Fibroblast of lung (primary cell): ENCODE measurements around the gene SIGLEC5. TPM values are rescaled to one million over a fixed set of nuclear protein-coding genes. Genes with fewer than 3 reads are reported as not detected.

ENCODE experiments used
- DNase-seq, 2 donors: peaks; one replicate each; pipeline versions ENCODE4 v3.0.0 to v3.0.0-alpha.2; 2010; ENCODE audit warnings: low read depth in 2 of 2
- H2AFZ ChIP-seq: 2 replicates; pipeline ENCODE4 v1.5.1; 2012; ENCODE audit warnings: low read length, control low read depth, inconsistent platforms
- H3K27ac ChIP-seq: 2 replicates; pipeline ENCODE4 v1.5.1; 2011; ENCODE audit warnings: low read length, control low read depth; ENCODE audit not compliant: insufficient read depth
- H3K27me3 ChIP-seq: 2 replicates; pipeline ENCODE4 v1.5.1; 2011; ENCODE audit warnings: mild to moderate bottlenecking, low read length; ENCODE audit not compliant: control insufficient read depth, insufficient read depth
- H3K36me3 ChIP-seq: 2 replicates; pipeline ENCODE4 v1.5.1; 2011; ENCODE audit warnings: low read length; ENCODE audit not compliant: control insufficient read depth, insufficient read depth
- H3K4me1 ChIP-seq: 2 replicates; pipeline ENCODE4 v1.5.1; 2011; ENCODE audit warnings: low read length; ENCODE audit not compliant: control insufficient read depth, insufficient read depth; ENCODE audit errors: extremely low read depth
- H3K4me2 ChIP-seq: 2 replicates; pipeline ENCODE4 v1.5.1; 2011; ENCODE audit warnings: low read length, control low read depth; ENCODE audit not compliant: insufficient read depth; ENCODE audit errors: extremely low read depth
- H3K4me3 ChIP-seq, 4 experiments: fragments of 200-600 bp in 1 of 4; sonication (generic) in 1 of 4; replicated peaks in 1 of 4; 2 replicates each; pipeline ENCODE4 v1.5.1; 2011 to 2016; ENCODE audit warnings: low read length in 4 of 4, low read depth in 3 of 4, mild to moderate bottlenecking in 3 of 4, control low read depth in 2 of 4, inconsistent platforms in 1 of 4, mixed read lengths in 1 of 4; ENCODE audit not compliant: insufficient read depth in 1 of 4; ENCODE audit errors: control extremely low read depth in 1 of 4
- H3K79me2 ChIP-seq: 2 replicates; pipeline ENCODE4 v1.5.1; 2012; ENCODE audit warnings: mild to moderate bottlenecking, low read length, inconsistent platforms; ENCODE audit not compliant: control insufficient read depth, insufficient read depth
- H3K9ac ChIP-seq: 2 replicates; pipeline ENCODE4 v1.5.1; 2011; ENCODE audit warnings: mild to moderate bottlenecking, low read length, control low read depth; ENCODE audit not compliant: insufficient read depth
- H3K9me3 ChIP-seq: 2 replicates; pipeline ENCODE4 v1.5.1; 2012; ENCODE audit warnings: low read depth, low read length; ENCODE audit not compliant: control insufficient read depth, insufficient read depth
- H4K20me1 ChIP-seq: 2 replicates; pipeline ENCODE4 v1.5.1; 2011; ENCODE audit warnings: low read length; ENCODE audit not compliant: control insufficient read depth, insufficient read depth; ENCODE audit errors: extremely low read depth
- EZH2 ChIP-seq: IDR thresholded peaks from 2 replicates; pipeline ENCODE4 v1.5.1; 2012; ENCODE audit warnings: low read length, control low read depth, mild to moderate bottlenecking; ENCODE audit errors: missing control alignments
- polyA plus RNA-seq, 2 donors: library from polyadenylated mRNA; depleted of rRNA in 1 of 2; stranded (reverse) in 1 of 2; unstranded in 1 of 2; fragments of >200 nt; gene quantifications; 2 replicates each; pipeline ENCODE4 v1.2.1, GENCODE V29; 2011 to 2012; ENCODE audit warnings: missing spikeins in 1 of 2
- total RNA-seq: library from RNA; depleted of rRNA; stranded (reverse); fragments of >200 nt; gene quantifications from 2 replicates; pipeline ENCODE4 v1.2.1, GENCODE V29; 2014
- TF ChIP-seq, protein P1 (sequence below), 2 donors: IDR thresholded peaks in 1 of 2; conservative IDR thresholded peaks in 1 of 2; 1 replicate in 1 of 2; 2 replicates in 1 of 2; pipeline ENCODE4 v1.5.1; 2011 to 2012; ENCODE audit warnings: low read length in 2 of 2, control low read depth in 1 of 2, inconsistent platforms in 1 of 2, low read depth in 1 of 2, mild to moderate bottlenecking in 1 of 2

Gene SIGLEC5
- total and polyA plus RNA-seq, 2 donors (not counting 1 experiment from before 2014, with no cell fraction given), result not detected

DNA sequence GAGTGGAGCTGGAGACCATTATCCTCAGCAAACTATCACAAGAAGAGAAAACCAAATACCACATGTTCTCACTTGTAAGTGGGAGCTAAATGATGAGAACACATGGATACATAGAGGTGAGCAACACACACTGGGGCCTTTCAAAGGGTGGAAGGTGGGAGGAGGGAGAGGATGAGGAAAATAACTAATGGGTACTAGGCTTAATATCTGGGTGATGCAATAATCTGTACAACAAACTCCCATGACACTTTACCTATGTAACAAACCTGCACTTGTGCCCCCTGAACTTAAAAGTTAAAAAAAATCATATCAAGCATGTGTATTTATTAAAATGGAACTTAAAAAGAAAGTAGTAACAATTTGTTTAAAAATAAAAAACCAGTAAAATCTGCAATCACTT, 11.4 kb upstream of the SIGLEC5 start:
- H4K20me1 ChIP-seq, result no peaks in the 10 kb centered on the region
- no peaks in the 10 kb centered on the region for H3K27me3 ChIP-seq
- no peak overlapping the region for H3K9ac ChIP-seq
- no peaks in the 10 kb centered on the region for H3K79me2 ChIP-seq
- no peak overlapping the region for H3K4me3 ChIP-seq
- no peaks in the 10 kb centered on the region for H3K9me3 ChIP-seq
- no peak overlapping the region for H2AFZ ChIP-seq
- H3K4me1 ChIP-seq, result no peaks in the 10 kb centered on the region
- H3K36me3 ChIP-seq, result no peaks in the 10 kb centered on the region
- no peak overlapping the region for H3K4me2 ChIP-seq
- H3K27ac ChIP-seq, result no peak overlapping the region
- DNase-seq, result no peak
- TF ChIP-seq EZH2, result no peak
- TF ChIP-seq, protein P1, sequence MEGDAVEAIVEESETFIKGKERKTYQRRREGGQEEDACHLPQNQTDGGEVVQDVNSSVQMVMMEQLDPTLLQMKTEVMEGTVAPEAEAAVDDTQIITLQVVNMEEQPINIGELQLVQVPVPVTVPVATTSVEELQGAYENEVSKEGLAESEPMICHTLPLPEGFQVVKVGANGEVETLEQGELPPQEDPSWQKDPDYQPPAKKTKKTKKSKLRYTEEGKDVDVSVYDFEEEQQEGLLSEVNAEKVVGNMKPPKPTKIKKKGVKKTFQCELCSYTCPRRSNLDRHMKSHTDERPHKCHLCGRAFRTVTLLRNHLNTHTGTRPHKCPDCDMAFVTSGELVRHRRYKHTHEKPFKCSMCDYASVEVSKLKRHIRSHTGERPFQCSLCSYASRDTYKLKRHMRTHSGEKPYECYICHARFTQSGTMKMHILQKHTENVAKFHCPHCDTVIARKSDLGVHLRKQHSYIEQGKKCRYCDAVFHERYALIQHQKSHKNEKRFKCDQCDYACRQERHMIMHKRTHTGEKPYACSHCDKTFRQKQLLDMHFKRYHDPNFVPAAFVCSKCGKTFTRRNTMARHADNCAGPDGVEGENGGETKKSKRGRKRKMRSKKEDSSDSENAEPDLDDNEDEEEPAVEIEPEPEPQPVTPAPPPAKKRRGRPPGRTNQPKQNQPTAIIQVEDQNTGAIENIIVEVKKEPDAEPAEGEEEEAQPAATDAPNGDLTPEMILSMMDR (conservative IDR thresholded peaks at IDR 0.05 in 1 of 2, IDR thresholded peaks at IDR 0.05 in 1 of 2; ENCODE audit: low read depth in 1 of 2, low read length in 2 of 2), result no peak

DNA sequence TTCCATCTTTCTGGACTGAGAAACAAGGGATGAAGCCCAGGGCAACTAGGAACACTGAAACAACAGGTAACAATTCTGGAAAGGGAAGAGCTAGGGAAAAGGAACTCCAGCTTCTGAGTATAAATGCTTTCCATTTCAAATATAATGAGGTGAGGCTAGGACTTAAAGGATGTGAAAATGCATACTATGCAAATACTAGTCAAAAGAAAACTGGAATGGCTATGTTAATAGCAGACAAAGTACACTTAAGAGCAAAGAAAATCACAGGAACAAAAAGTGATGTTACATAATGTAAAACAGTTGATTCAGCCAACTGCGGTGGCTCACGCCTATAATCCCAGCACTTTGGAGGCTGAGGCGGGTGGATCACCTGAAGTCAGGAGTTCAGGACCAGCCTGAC, 10.2 kb upstream of the SIGLEC5 start:
- Histone ChIP-seq H3K36me3 (no peaks in the 10 kb centered on the region), H3K4me2 (no peak overlapping the region), H3K9ac (no peak overlapping the region), H4K20me1 (no peaks in the 10 kb centered on the region), H3K9me3 (no peaks in the 10 kb centered on the region), H3K4me1 (no peaks in the 10 kb centered on the region), H3K27me3 (no peaks in the 10 kb centered on the region), H3K79me2 (no peaks in the 10 kb centered on the region), H3K4me3 (no peak overlapping the region), H2AFZ (no peak overlapping the region), H3K27ac (no peak overlapping the region)
- no peak for DNase-seq
- no peak for TF ChIP-seq EZH2

DNA sequence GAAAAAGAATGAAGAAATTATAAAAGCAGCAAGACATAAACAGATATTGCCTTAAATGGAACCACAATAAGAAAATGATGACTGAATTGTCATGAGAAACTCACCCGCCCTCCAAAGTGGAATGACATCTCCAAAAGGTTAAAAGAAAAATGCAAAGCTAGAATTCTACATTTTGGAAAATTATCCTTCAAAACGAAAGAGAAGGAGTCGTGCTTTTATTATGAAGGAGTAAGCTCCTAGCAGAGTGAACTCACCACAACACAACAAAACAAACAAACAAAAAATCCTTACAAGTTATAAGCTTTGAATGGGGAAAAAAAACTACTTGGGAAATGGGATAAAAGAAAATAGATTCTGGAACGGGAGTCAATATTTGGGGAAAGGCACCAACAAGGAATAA, 9.7 kb upstream of the SIGLEC5 start:
- TF ChIP-seq, protein P1 (conservative IDR thresholded peaks at IDR 0.05 in 1 of 2, IDR thresholded peaks at IDR 0.05 in 1 of 2; ENCODE audit: low read depth in 1 of 2, low read length in 2 of 2), result no peak
- TF ChIP-seq EZH2, result no peak
- Histone ChIP-seq H4K20me1 (no peaks in the 10 kb centered on the region), H2AFZ (no peak overlapping the region), H3K4me1 (no peaks in the 10 kb centered on the region), H3K79me2 (no peaks in the 10 kb centered on the region), H3K4me2 (no peak overlapping the region), H3K4me3 (no peak overlapping the region), H3K27ac (no peak overlapping the region), H3K9me3 (no peaks in the 10 kb centered on the region), H3K27me3 (no peaks in the 10 kb centered on the region), H3K36me3 (no peaks in the 10 kb centered on the region), H3K9ac (no peak overlapping the region)
- DNase-seq, result no peak
